H1 (cell line): Measurements from ENCODE around the gene FYB2. TPM values are rescaled to one million over a fixed set of nuclear protein-coding genes. Genes with fewer than 3 reads are reported as not detected.

Experiments used
- CBX5 ChIP-seq: fragments of 300-800, 300-1000 bp; sonication (generic); IDR thresholded peaks from 2 replicates; pipeline ENCODE4 v1.7.1; 2016; ENCODE audit warnings: antibody characterized with exemption, low read length, low read depth
- SP1 ChIP-seq: IDR thresholded peaks from 2 replicates; pipeline ENCODE4 v1.6.1; 2011; ENCODE audit warnings: low read depth, low read length
- TCF12 ChIP-seq: IDR thresholded peaks from 2 replicates; pipeline ENCODE4 v1.6.1; 2011; ENCODE audit warnings: low read depth, mild to moderate bottlenecking, low read length
- polyA plus RNA-seq, 7 experiments: library from polyadenylated mRNA; depleted of rRNA in 3 of 7; stranded (reverse) in 5 of 7; unstranded in 2 of 7; fragments of >200 nt in 5 of 7; fragments of 200-250 nt in 2 of 7; gene quantifications; 1 replicate in 5 of 7; 2 replicates in 1 of 7; 4 replicates in 1 of 7; pipeline versions ENCODE4 v1.2.1 to v1.2.3, GENCODE V29; 2011 to 2013; ENCODE audit warnings: missing spikeins in 2 of 7, mixed read lengths in 2 of 7
- total RNA-seq: library from RNA; stranded (reverse); fragmentation: NEBNext Ultra II Directional; extraction: Animal tissue kit (Norgen Biotek cat#: 25700); gene quantifications from 2 replicates; pipeline ENCODE4 v1.2.1, GENCODE V29; 2021
- TF ChIP-seq, protein P1 (sequence below): IDR thresholded peaks from 2 replicates; pipeline ENCODE4 v1.6.1; 2011; ENCODE audit warnings: low read length, improper control_type of control experiment

FYB2 gene
- total and polyA plus RNA-seq, 2 of the 8 experiments (the other 6 are each of a cell fraction or from before 2014, with no cell fraction given), result 0.11 to 0.17 TPM

DNA sequence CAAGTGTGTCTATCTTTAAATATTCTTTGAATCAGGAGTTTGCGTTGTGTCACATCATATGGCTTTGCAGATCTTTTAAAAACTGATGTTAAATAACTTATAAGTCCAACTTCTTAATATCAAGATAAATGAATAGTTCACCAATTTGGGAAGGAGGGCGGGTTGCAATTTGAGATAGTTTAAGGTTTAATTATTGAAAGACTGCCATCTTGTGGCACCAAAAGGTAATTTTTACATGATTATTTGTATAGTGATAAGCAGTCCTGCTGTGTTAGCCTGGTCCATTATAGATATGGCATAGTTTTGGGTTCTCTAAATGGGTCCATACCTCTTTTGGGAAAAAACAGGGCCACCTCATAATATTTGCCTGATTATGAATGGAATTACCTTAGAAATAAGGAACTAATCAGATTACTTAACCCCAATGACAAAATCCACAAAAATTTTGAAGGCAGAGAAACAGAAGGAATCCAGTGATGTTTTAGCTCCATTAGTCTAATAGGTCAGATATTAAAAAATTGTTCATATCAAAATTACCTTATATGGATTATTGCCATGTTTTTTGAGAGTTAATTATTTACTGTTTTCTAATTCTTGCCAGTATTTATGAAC is 109.8 kb downstream of the FYB2 start (continued):
- TF ChIP-seq SP1, result no peak
- no peak for TF ChIP-seq TCF12
- no peak for TF ChIP-seq CBX5
- TF ChIP-seq, protein P1, sequence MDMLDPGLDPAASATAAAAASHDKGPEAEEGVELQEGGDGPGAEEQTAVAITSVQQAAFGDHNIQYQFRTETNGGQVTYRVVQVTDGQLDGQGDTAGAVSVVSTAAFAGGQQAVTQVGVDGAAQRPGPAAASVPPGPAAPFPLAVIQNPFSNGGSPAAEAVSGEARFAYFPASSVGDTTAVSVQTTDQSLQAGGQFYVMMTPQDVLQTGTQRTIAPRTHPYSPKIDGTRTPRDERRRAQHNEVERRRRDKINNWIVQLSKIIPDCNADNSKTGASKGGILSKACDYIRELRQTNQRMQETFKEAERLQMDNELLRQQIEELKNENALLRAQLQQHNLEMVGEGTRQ, result no peak
